ENCODE data around the gene ZNF613. TPM values are rescaled to one million over a fixed set of nuclear protein-coding genes. Genes with fewer than 3 reads are reported as not detected.
"Not testable (repeated sequence)": the region's sequence is repeated elsewhere in the genome, so short reads cannot be mapped to it uniquely, and the experiment has no call there.

ZNF613 gene
- total RNA-seq, 2 experiments from 2014 or later = 4.2 to 6.3 TPM

- H3K27ac Mint-ChIP-seq = no peak overlapping the region
These were observed 19.3 kb downstream of the ZNF613 start for GRCh38 chr19:51946602-51947001.

DNA sequence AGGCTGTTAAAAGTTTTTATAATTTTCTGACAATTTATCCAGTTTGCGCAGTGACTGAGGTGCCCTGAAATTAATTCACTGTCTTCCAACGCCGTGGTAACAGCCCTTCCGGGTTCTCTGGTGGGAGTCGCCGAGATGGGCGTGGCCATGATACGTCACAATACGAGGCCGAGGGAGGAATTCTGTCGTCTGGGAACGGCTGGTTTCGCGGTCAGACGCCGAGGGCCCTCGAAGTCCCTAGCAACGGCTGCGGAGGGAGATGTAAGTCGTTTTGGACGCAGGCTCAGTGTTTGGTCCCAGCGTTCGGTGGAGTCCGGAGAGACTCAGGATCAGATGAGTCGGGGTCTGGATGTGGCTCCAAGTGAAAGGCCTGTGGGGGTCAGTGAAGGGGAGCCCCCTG lies 21.7 kb downstream of the ZNF613 start:
- H3K4me3 Mint-ChIP-seq = no peak overlapping the region
- intact Hi-C loops (cut with DNase I, micrococcal nuclease) = no loop called here
- no peaks in the 10 kb centered on the region for H3K27me3 Mint-ChIP-seq
- no peak for ATAC-seq
- H3K36me3 Mint-ChIP-seq (ENCODE audit: low read depth) = peaks cover 52% of the 10 kb centered on the region
- H3K9me3 Mint-ChIP-seq (ENCODE audit: low read depth) = peaks cover 72% of the 10 kb centered on the region
- POLR2A ChIA-PET = no interaction called here
- CTCF ChIA-PET = no interaction called here
- H3K27ac Mint-ChIP-seq = no peak overlapping the region
- H3K4me1 Mint-ChIP-seq = no peaks in the 10 kb centered on the region
- no peak for DNase-seq

More at GRCh38 chr19:51946602-51947001, 19.3 kb downstream of the ZNF613 start:
- DNase-seq = no peak
- intact Hi-C loops (cut with DNase I, micrococcal nuclease) = no loop called here
- Mint-ChIP-seq H3K4me1 (no peaks in the 10 kb centered on the region), H3K9me3 (ENCODE audit: low read depth) (peaks cover 81% of the 10 kb centered on the region), H3K36me3 (ENCODE audit: low read depth) (peaks cover 67% of the 10 kb centered on the region), H3K27me3 (no peaks in the 10 kb centered on the region), H3K4me3 (no peak overlapping the region)
- ATAC-seq = no peak
- ChIA-PET POLR2A (no interaction called here), CTCF (interaction anchor here (0.7 kb wide), 1 partner anchor 52 kb away, joined by 3 read pairs; no protein-coding TSS in a partner anchor)

GRCh38 chr19:51957846-51958245 lies 30.6 kb downstream of the ZNF613 start:
- CTCF ChIA-PET; DNase-seq; POLR2A ChIA-PET; H3K4me1 Mint-ChIP-seq; H3K27me3 Mint-ChIP-seq; intact Hi-C loops (cut with DNase I, micrococcal nuclease); H3K27ac Mint-ChIP-seq; ATAC-seq; H3K4me3 Mint-ChIP-seq: not testable (repeated sequence)
- Mint-ChIP-seq H3K36me3 (ENCODE audit: low read depth) (peaks cover 31% of the 10 kb centered on the region), H3K9me3 (ENCODE audit: low read depth) (peaks cover 67% of the 10 kb centered on the region)

- H3K36me3 Mint-ChIP-seq (ENCODE audit: low read depth) = peaks cover 44% of the 10 kb centered on the region
- ChIA-PET POLR2A (no interaction called here), CTCF (no interaction called here)
These were observed 32.5 kb downstream of the ZNF613 start for GRCh38 chr19:51959791-51960190.

DNA sequence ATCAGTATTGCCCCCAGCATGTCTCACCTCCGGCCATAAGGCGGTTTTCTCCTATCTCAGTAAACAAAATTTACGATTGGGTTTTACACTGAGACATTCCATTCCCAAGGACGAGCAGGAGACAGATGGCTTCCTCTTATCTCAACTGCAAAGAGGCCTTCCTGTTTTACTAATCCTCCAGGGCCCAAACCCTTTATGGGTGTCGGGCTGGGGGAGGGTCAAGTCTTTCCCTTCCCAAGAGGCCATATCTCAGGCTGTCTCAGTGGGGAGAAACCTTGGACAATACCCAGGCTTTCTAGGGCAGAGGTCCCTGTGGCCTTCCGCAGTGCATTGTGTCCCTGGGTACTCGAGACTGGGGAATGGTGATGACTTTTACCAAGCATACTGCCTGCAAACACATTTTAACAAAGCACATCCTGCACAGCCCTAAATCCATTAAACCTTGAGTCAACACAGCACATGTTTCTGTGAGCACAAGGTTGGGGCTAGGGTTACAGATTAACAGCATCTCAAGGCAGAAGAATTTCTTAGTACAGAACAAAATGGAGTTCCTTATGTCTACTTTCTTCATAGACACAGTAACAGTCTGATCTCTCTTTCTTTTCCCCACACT lies 33.5 kb downstream of the ZNF613 start:
- H3K4me3 Mint-ChIP-seq; H3K27me3 Mint-ChIP-seq; intact Hi-C loops (cut with DNase I, micrococcal nuclease); H3K27ac Mint-ChIP-seq; CTCF ChIA-PET; H3K4me1 Mint-ChIP-seq; POLR2A ChIA-PET; ATAC-seq; DNase-seq: not testable (repeated sequence)
- H3K9me3 Mint-ChIP-seq (ENCODE audit: low read depth) = peaks cover 75% of the 10 kb centered on the region
- peaks cover 53% of the 10 kb centered on the region for H3K36me3 Mint-ChIP-seq (ENCODE audit: low read depth)

More at GRCh38 chr19:51959791-51960190, 32.5 kb downstream of the ZNF613 start:
- DNase-seq (no peak), ATAC-seq (no peak)
- Mint-ChIP-seq H3K4me1 (no peaks in the 10 kb centered on the region), H3K4me3 (no peak overlapping the region), H3K27ac (no peak overlapping the region), H3K9me3 (ENCODE audit: low read depth) (peaks cover 71% of the 10 kb centered on the region), H3K27me3 (no peaks in the 10 kb centered on the region)
- intact Hi-C loops (cut with DNase I, micrococcal nuclease) = no loop called here

GRCh38 chr19:51965583-51965982 lies 38.3 kb downstream of the ZNF613 start:
- Mint-ChIP-seq H3K27ac (no peak overlapping the region), H3K4me1 (no peaks in the 10 kb centered on the region), H3K36me3 (ENCODE audit: low read depth) (peaks cover 78% of the 10 kb centered on the region), H3K4me3 (no peak overlapping the region), H3K9me3 (ENCODE audit: low read depth) (peaks cover 67% of the 10 kb centered on the region), H3K27me3 (no peaks in the 10 kb centered on the region)
- intact Hi-C loops (cut with DNase I, micrococcal nuclease) = no loop called here
- ATAC-seq (no peak), DNase-seq (no peak)
- ChIA-PET POLR2A (no interaction called here), CTCF (no interaction called here)

DNA sequence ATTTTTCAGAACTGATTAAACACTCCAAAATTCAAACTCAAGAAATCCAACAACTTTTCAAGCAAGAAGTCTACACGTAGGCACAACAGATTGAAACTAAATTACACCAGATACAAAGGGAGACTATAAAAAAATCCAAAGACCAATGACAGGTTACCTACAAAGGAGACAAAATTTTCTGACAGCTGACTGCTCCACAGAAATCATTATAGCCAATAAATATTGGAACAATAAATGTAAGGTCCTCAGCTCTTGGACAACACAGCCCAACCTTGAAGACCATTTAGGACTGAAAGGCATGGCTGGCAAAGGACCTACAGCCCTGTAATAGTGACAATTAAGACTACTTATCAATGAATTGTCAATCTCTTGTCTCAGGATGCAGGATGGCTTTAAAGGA lies 43.4 kb downstream of the ZNF613 start:
- H3K4me3 Mint-ChIP-seq = no peak overlapping the region
- ATAC-seq (no peak), DNase-seq (no peak)
- H3K9me3 Mint-ChIP-seq (ENCODE audit: low read depth) = peaks cover 58% of the 10 kb centered on the region
- no peaks in the 10 kb centered on the region for H3K4me1 Mint-ChIP-seq
- peaks cover 88% of the 10 kb centered on the region for H3K36me3 Mint-ChIP-seq (ENCODE audit: low read depth)
- intact Hi-C loops (cut with DNase I, micrococcal nuclease) = no loop called here
- CTCF ChIA-PET = no interaction called here
- POLR2A ChIA-PET = no interaction called here
- H3K27me3 Mint-ChIP-seq = no peaks in the 10 kb centered on the region
- H3K27ac Mint-ChIP-seq = no peak overlapping the region

- Mint-ChIP-seq H3K36me3 (ENCODE audit: low read depth) (peaks cover 86% of the 10 kb centered on the region), H3K4me3 (no peak overlapping the region), H3K27me3 (no peaks in the 10 kb centered on the region), H3K9me3 (ENCODE audit: low read depth) (peaks cover 61% of the 10 kb centered on the region), H3K27ac (no peak overlapping the region), H3K4me1 (no peaks in the 10 kb centered on the region)
- ChIA-PET CTCF (interaction anchor here (0.6 kb wide), 1 partner anchor 16 kb away, joined by 3 read pairs; no protein-coding TSS in a partner anchor), POLR2A (no interaction called here)
- DNase-seq (peak; percentile 39), ATAC-seq (no peak)
- intact Hi-C loops (cut with DNase I, micrococcal nuclease) = no loop called here
These were observed 44.4 kb downstream of the ZNF613 start for GRCh38 chr19:51971624-51972023.

DNA sequence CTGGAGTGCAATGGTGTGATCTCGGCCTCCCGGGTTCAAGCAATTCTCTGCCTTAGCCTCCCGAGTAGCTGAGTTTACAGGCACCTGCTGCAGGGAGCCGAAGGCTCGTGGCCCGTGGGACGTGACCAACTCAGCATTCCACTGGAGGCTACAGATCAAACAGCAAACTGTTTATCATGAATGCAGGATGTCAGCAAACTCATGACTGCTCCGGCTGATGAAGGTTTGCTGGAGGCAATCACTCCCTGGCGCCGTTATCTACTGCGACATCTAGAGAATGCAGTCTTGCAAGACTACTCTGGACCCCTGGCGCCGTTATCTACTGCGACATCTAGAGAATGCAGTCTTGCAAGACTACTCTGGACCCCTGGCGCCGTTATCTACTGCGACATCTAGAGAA lies 48.5 kb downstream of the ZNF613 start:
- H3K4me1 Mint-ChIP-seq; intact Hi-C loops (cut with DNase I, micrococcal nuclease); ATAC-seq; DNase-seq; H3K27me3 Mint-ChIP-seq; POLR2A ChIA-PET; H3K4me3 Mint-ChIP-seq; H3K27ac Mint-ChIP-seq; CTCF ChIA-PET: not testable (repeated sequence)
- peaks cover 68% of the 10 kb centered on the region for H3K9me3 Mint-ChIP-seq (ENCODE audit: low read depth)
- H3K36me3 Mint-ChIP-seq (ENCODE audit: low read depth) = peaks cover 96% of the 10 kb centered on the region

DNA sequence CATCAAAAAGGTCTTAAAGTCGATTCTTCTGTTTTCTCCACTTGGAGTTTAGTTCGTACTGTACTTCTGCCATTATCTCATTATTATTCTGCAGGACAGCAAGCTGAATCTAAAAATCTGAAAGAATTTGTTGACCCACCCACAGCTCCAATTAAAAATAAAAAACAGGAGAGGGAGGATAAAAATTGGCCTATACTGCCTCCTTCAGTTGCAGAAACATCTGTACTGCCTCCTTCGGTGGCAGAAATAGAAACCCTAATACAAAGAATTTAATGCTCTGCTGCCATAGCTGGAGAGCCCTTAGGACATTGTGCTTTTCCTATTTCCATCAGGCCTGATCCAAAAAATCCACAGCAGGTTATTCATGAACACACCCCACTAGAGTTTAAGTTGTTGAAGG lies 49.6 kb downstream of the ZNF613 start:
- no peak overlapping the region for H3K4me3 Mint-ChIP-seq
- no peak for ATAC-seq
- no peak overlapping the region for H3K27ac Mint-ChIP-seq
- H3K27me3 Mint-ChIP-seq = no peaks in the 10 kb centered on the region
- peaks cover 64% of the 10 kb centered on the region for H3K9me3 Mint-ChIP-seq (ENCODE audit: low read depth)
- no peak for DNase-seq
- H3K4me1 Mint-ChIP-seq = no peaks in the 10 kb centered on the region
- ChIA-PET POLR2A (no interaction called here), CTCF (no interaction called here)
- intact Hi-C loops (cut with DNase I, micrococcal nuclease) = no loop called here
- peaks cover 96% of the 10 kb centered on the region for H3K36me3 Mint-ChIP-seq (ENCODE audit: low read depth)

GRCh38 chr19:51977346-51977745 lies 50.1 kb downstream of the ZNF613 start:
- H3K9me3 Mint-ChIP-seq (ENCODE audit: low read depth) = peaks cover 60% of the 10 kb centered on the region
- H3K27me3 Mint-ChIP-seq = no peaks in the 10 kb centered on the region
- H3K4me1 Mint-ChIP-seq = no peaks in the 10 kb centered on the region
- no peak overlapping the region for H3K4me3 Mint-ChIP-seq
- CTCF ChIA-PET = no interaction called here
- DNase-seq (no peak), ATAC-seq (no peak)
- H3K36me3 Mint-ChIP-seq (ENCODE audit: low read depth) = peaks cover 94% of the 10 kb centered on the region
- POLR2A ChIA-PET = no interaction called here
- H3K27ac Mint-ChIP-seq = no peak overlapping the region
- intact Hi-C loops (cut with DNase I, micrococcal nuclease) = no loop called here

DNA sequence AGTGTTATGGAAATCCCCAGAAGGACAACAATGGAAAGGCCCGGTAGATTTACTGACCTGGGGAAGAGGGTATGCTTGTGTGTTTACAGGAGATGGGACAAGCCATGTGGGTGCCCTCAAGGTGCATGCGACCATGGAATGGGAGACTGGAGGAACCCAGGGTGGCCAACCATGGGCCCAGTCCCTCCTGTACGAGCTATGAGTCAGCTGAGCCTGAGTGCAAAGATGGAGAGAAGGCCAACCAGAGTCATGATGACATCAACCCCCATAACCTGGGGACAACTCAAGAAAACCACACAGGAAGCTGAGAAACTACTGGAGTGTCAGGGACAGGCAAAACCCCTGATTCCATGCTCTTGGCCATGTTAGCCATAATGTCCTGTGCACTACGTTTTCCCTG lies 51.6 kb downstream of the ZNF613 start:
- intact Hi-C loops (cut with DNase I, micrococcal nuclease) = no loop called here
- ATAC-seq (no peak), DNase-seq (no peak)
- Mint-ChIP-seq H3K36me3 (ENCODE audit: low read depth) (peaks cover 93% of the 10 kb centered on the region), H3K4me3 (no peak overlapping the region), H3K4me1 (no peaks in the 10 kb centered on the region), H3K27me3 (no peaks in the 10 kb centered on the region), H3K9me3 (ENCODE audit: low read depth) (peaks cover 64% of the 10 kb centered on the region), H3K27ac (no peak overlapping the region)
- CTCF ChIA-PET = no interaction called here
- POLR2A ChIA-PET = no interaction called here

Measured in activated CD4-positive, alpha-beta T cell treated with anti-CD3 and anti-CD28 coated beads for 36 hours (primary cell).